ENCODE data around the gene PAX3. TPM values are rescaled to one million over a fixed set of nuclear protein-coding genes. Genes with fewer than 3 reads are reported as not detected.

Gene PAX3
- total RNA-seq, 6 donors from 2014 or later = 1.0 TPM; not detected in 5

DNA sequence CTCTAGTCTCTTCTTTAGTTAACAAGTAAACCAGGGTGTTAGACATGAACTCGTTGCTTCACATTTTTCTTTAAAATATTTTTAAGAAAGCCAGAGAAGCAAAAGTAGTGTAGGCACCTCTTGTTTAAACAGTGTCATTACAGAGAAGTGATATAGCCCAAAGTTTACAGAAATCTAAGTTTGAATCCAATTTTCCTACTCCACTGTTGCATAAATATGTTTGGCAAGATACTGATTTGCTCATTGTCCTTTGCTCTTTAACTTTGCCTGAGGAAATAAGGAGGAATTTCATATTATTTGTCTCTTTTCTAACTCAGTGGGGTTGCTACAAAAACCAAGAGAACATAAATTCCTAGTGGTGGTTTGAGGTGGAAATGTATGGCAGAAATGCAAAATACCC, 81.1 kb downstream of the PAX3 start:
- WGBS, 2 donors = 45 to 48% methylated on average over 1 of the region's 1 CpG
- no peaks in the 10 kb centered on the region for H3K27me3 ChIP-seq
- no peaks in the 10 kb centered on the region for H3K36me3 ChIP-seq
- DNase-seq = no peak
- H3K4me3 ChIP-seq = no peak overlapping the region
- no peaks in the 10 kb centered on the region for H3K4me1 ChIP-seq
- ATAC-seq (ENCODE audit: low FRiP score in 2 of 2) = no peak
- no peak overlapping the region for H3K27ac ChIP-seq
- H3K9me3 ChIP-seq = no peaks in the 10 kb centered on the region
- TF ChIP-seq, protein P1, sequence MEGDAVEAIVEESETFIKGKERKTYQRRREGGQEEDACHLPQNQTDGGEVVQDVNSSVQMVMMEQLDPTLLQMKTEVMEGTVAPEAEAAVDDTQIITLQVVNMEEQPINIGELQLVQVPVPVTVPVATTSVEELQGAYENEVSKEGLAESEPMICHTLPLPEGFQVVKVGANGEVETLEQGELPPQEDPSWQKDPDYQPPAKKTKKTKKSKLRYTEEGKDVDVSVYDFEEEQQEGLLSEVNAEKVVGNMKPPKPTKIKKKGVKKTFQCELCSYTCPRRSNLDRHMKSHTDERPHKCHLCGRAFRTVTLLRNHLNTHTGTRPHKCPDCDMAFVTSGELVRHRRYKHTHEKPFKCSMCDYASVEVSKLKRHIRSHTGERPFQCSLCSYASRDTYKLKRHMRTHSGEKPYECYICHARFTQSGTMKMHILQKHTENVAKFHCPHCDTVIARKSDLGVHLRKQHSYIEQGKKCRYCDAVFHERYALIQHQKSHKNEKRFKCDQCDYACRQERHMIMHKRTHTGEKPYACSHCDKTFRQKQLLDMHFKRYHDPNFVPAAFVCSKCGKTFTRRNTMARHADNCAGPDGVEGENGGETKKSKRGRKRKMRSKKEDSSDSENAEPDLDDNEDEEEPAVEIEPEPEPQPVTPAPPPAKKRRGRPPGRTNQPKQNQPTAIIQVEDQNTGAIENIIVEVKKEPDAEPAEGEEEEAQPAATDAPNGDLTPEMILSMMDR (IDR thresholded peaks at IDR 0.05) = no peak
- TF ChIP-seq EP300 (IDR thresholded peaks at IDR 0.05) = no peak
- TF ChIP-seq POLR2A (IDR thresholded peaks at IDR 0.05) = no peak
- TF ChIP-seq POLR2AphosphoS5 (IDR thresholded peaks at IDR 0.05) = no peak

- H3K27me3 ChIP-seq = no peaks in the 10 kb centered on the region
- 29 to 40% methylated on average over 1 of the region's 1 CpG for WGBS, 2 donors
- ATAC-seq (ENCODE audit: low FRiP score in 2 of 2) (no peak), DNase-seq (no peak)
- H3K27ac ChIP-seq = no peak overlapping the region
- no peaks in the 10 kb centered on the region for H3K36me3 ChIP-seq
- no peaks in the 10 kb centered on the region for H3K9me3 ChIP-seq
- H3K4me3 ChIP-seq = no peak overlapping the region
- TF ChIP-seq EP300 (IDR thresholded peaks at IDR 0.05) (no peak), POLR2AphosphoS5 (IDR thresholded peaks at IDR 0.05) (no peak), POLR2A (IDR thresholded peaks at IDR 0.05) (no peak)
- TF ChIP-seq, protein P1 (IDR thresholded peaks at IDR 0.05) = no peak
- H3K4me1 ChIP-seq = no peaks in the 10 kb centered on the region
Observed at GRCh38 chr2:222214885-222215284, 83.9 kb downstream of the PAX3 start.

DNA sequence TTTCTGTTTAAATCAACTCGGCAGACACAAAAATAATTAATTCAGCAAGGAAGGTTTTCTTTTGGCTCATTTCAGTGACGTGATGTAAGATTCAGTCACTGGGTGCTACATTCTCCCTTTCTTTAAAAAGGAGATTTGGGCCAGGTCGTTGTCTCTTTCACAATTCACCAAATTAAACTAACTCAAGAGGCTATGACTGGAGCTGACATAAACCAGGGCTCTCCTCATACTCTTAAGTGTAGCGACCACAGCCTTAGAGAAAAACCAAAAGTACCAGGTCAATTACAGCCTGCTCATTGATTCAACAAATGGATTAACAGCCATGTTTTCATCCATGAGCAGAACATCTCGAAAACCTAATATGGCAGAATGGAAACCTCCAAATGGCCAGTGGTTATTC, 85.7 kb downstream of the PAX3 start:
- Histone ChIP-seq H3K4me3 (no peak overlapping the region), H3K4me1 (no peaks in the 10 kb centered on the region), H3K27me3 (no peaks in the 10 kb centered on the region), H3K27ac (no peak overlapping the region), H3K9me3 (no peaks in the 10 kb centered on the region), H3K36me3 (no peaks in the 10 kb centered on the region)
- ATAC-seq (ENCODE audit: low FRiP score in 2 of 2) (no peak), DNase-seq (no peak)
- WGBS, 2 donors = 57 to 70% methylated on average over 5 of the region's 5 CpGs
- TF ChIP-seq EP300 (IDR thresholded peaks at IDR 0.05) = no peak
- no peak for TF ChIP-seq POLR2A (IDR thresholded peaks at IDR 0.05)
- TF ChIP-seq POLR2AphosphoS5 (IDR thresholded peaks at IDR 0.05) = no peak
- TF ChIP-seq, protein P1 (IDR thresholded peaks at IDR 0.05) = no peak

- no peaks in the 10 kb centered on the region for H3K27me3 ChIP-seq
- DNase-seq = no peak
- 78 to 81% methylated on average over 4 of the region's 4 CpGs for WGBS, 2 donors
- no peaks in the 10 kb centered on the region for H3K4me1 ChIP-seq
- H3K4me3 ChIP-seq = no peak overlapping the region
- no peak overlapping the region for H3K27ac ChIP-seq
- no peaks in the 10 kb centered on the region for H3K36me3 ChIP-seq
- TF ChIP-seq POLR2A (IDR thresholded peaks at IDR 0.05) (no peak), EP300 (IDR thresholded peaks at IDR 0.05) (no peak), POLR2AphosphoS5 (IDR thresholded peaks at IDR 0.05) (no peak)
- TF ChIP-seq, protein P1 (IDR thresholded peaks at IDR 0.05) = no peak
- no peak for ATAC-seq (ENCODE audit: low FRiP score in 2 of 2)
- H3K9me3 ChIP-seq = no peaks in the 10 kb centered on the region
Observed at GRCh38 chr2:222212571-222212970, 86.2 kb downstream of the PAX3 start.

GRCh38 chr2:222208010-222208690, 90.6 kb downstream of the PAX3 start:
- ATAC-seq (ENCODE audit: low FRiP score in 2 of 2) = no peak
- Histone ChIP-seq H3K27ac (no peak overlapping the region), H3K4me1 (no peaks in the 10 kb centered on the region), H3K9me3 (no peaks in the 10 kb centered on the region), H3K4me3 (no peak overlapping the region), H3K36me3 (no peaks in the 10 kb centered on the region), H3K27me3 (no peaks in the 10 kb centered on the region)
- TF ChIP-seq POLR2AphosphoS5 (IDR thresholded peaks at IDR 0.05) = no peak
- TF ChIP-seq, protein P1 (IDR thresholded peaks at IDR 0.05) = no peak
- no peak for TF ChIP-seq POLR2A (IDR thresholded peaks at IDR 0.05)
- 67 to 73% methylated on average over 4 of the region's 4 CpGs for WGBS, 2 donors
- DNase-seq = no peak

All from upper lobe of left lung (tissue), 6 donors.